Astrocyte of the cerebellum (primary cell): ENCODE measurements around the gene CDK18.

Experiments
- DNase-seq: peaks from one replicate; pipeline ENCODE4 v3.0.0-alpha.2; 2011; ENCODE audit warnings: low read depth
- H3K4me3 ChIP-seq: 2 replicates; pipeline ENCODE4 v1.5.1; 2011; ENCODE audit warnings: mild to moderate bottlenecking, low read depth, low read length, moderate library complexity
- in situ Hi-C: cut with HindIII; loops from 2 replicates; pipeline ENCODE4 v1.10.0; 2017; ENCODE audit warnings: low sequenced_read_pairs
- TF ChIP-seq, protein P1 (sequence below): IDR thresholded peaks from 2 replicates; pipeline ENCODE4 v1.5.1; 2012; ENCODE audit warnings: low read length, low read depth, moderate library complexity, mild to moderate bottlenecking; ENCODE audit errors: missing control alignments

CDK18 gene

DNA sequence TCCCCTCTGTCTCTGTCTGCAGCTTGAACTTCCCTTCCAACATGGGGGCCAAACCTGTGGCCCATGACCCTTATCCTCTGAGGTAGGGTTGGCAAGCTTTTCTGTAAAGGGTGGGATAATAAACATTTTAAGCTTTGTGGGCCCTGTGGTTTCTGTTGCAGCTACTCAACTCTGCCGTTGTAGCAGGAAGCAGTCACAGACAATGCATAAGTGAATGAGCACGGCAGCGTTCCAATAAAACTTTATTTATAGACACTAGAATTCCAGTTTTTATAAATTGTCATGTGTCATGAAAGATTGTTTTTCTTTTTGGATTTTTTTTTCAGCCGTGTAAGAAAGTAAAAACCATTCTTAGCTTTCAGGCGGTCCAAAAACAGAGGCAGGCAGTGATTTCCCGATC, 18.2 kb upstream of the CDK18 start:
- TF ChIP-seq, protein P1, sequence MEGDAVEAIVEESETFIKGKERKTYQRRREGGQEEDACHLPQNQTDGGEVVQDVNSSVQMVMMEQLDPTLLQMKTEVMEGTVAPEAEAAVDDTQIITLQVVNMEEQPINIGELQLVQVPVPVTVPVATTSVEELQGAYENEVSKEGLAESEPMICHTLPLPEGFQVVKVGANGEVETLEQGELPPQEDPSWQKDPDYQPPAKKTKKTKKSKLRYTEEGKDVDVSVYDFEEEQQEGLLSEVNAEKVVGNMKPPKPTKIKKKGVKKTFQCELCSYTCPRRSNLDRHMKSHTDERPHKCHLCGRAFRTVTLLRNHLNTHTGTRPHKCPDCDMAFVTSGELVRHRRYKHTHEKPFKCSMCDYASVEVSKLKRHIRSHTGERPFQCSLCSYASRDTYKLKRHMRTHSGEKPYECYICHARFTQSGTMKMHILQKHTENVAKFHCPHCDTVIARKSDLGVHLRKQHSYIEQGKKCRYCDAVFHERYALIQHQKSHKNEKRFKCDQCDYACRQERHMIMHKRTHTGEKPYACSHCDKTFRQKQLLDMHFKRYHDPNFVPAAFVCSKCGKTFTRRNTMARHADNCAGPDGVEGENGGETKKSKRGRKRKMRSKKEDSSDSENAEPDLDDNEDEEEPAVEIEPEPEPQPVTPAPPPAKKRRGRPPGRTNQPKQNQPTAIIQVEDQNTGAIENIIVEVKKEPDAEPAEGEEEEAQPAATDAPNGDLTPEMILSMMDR = no peak
- in situ Hi-C loops = no loop called here
- no peak for DNase-seq
- no peak overlapping the region for H3K4me3 ChIP-seq

DNA sequence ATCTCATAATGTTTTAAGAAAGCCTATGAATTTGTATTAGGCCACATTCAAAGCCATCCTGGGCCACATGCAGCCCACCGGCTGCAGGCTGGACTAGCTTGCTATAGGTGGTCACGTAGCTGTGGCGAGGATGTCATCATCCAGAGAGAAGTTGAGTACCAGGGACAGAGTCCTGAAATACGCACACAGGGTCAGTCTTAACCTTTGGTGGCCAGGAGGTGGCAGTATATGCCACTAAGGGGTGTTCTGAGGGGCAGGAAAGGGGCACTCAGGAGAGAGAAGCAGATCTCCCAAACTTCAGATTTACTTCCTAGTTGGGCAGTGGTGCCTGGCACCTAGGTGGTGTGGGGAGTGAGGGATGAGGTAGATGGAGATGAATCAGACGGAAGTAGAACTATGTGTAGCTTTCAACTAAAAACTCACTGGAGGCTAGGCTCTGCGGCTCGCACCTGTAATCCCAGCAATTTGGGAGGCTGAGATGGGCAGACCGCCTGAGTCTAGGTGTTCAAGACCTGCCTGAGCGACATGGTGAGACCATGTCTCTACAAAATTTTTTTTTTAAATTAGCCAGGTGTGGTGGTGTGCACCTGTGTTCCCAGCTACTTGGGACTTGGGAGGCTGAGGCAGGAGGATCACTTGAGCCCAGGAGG, 16.3 kb upstream of the CDK18 start:
- in situ Hi-C loops = no loop called here
- H3K4me3 ChIP-seq = no peak overlapping the region
- TF ChIP-seq, protein P1 = peak; percentile 85
- DNase-seq = peak; percentile 24

DNA sequence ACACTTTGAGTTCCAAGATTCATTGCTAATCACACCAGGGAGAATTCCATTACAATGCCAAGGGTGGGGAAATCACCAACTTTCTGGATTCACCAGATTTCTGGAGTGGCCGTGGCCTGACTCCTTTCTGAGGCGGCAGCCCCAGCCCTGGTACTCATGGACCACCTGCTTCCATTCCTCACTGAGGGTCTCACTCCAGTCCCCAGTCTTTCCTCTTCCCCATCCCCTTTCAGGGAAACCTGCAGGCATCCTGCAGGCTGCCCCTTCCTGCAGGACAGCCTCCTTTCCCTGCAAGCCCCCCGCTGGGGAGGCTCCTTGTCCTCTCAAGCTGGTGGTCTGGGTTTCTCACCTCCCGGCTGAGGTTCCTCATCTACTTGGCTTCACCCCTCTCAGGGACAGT, 12.7 kb upstream of the CDK18 start:
- no peak overlapping the region for H3K4me3 ChIP-seq
- in situ Hi-C loops = no loop called here
- no peak for DNase-seq
- TF ChIP-seq, protein P1 = no peak

GRCh38 chr1:205492201-205492667, 12.2 kb upstream of the CDK18 start:
- in situ Hi-C loops = no loop called here
- TF ChIP-seq, protein P1 = no peak
- no peak overlapping the region for H3K4me3 ChIP-seq
- no peak for DNase-seq

DNA sequence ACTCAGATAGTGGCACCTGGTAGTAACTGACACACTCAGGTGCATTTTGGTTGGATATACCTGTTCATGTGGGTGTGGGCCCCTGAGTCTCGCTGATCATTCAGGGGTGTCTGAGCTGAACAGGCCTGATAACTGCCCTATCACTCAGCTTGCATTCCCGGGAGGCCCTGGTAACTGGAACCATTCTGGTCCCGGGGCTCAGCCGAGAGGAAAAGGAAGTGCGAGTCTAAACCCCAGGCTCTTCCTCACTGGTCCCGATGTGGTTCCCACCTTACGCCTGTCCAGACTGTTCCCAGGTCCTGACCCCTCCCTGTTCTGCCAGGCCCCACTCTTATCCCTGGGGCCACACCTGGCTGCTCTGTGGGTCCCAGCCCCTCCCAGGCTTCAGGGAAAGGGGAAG, 11.7 kb upstream of the CDK18 start:
- DNase-seq = no peak
- TF ChIP-seq, protein P1 = no peak
- in situ Hi-C loops = no loop called here
- H3K4me3 ChIP-seq = no peak overlapping the region

GRCh38 chr1:205493241-205494085, 11.0 kb upstream of the CDK18 start:
- H3K4me3 ChIP-seq = no peak overlapping the region
- TF ChIP-seq, protein P1 = no peak
- in situ Hi-C loops = no loop called here
- peak; percentile 59 for DNase-seq
